Measurements from ENCODE around the gene C4orf46.

- TF ChIP-seq POLR2A (IDR thresholded peaks at IDR 0.05; ENCODE audit: extremely low read depth, insufficient read length) (no peak), MAX (IDR thresholded peaks at IDR 0.05; ENCODE audit: low read depth, low read length) (no peak)
- TF ChIP-seq, protein P1, sequence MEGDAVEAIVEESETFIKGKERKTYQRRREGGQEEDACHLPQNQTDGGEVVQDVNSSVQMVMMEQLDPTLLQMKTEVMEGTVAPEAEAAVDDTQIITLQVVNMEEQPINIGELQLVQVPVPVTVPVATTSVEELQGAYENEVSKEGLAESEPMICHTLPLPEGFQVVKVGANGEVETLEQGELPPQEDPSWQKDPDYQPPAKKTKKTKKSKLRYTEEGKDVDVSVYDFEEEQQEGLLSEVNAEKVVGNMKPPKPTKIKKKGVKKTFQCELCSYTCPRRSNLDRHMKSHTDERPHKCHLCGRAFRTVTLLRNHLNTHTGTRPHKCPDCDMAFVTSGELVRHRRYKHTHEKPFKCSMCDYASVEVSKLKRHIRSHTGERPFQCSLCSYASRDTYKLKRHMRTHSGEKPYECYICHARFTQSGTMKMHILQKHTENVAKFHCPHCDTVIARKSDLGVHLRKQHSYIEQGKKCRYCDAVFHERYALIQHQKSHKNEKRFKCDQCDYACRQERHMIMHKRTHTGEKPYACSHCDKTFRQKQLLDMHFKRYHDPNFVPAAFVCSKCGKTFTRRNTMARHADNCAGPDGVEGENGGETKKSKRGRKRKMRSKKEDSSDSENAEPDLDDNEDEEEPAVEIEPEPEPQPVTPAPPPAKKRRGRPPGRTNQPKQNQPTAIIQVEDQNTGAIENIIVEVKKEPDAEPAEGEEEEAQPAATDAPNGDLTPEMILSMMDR (IDR thresholded peaks at IDR 0.05; ENCODE audit: low read depth, low read length), result no peak
Observed at GRCh38 chr4:158714937-158715336, 43.2 kb upstream of the C4orf46 start.

Data from NB4 (cell line).